HUES48 (cell line): ENCODE measurements around the gene TSPAN32.

ENCODE experiments used
- H3K27ac ChIP-seq: one replicate; pipeline ENCODE4 v1.7.0; 2013; ENCODE audit warnings: low read depth, low read length, inconsistent platforms
- H3K27me3 ChIP-seq: 2 replicates; pipeline ENCODE4 v1.6.1; 2013; ENCODE audit warnings: mild to moderate bottlenecking, low read length; ENCODE audit not compliant: control insufficient read depth, insufficient read depth
- H3K36me3 ChIP-seq: 2 replicates; pipeline ENCODE4 v1.6.1; 2013; ENCODE audit warnings: low read length; ENCODE audit not compliant: control insufficient read depth, insufficient read depth
- H3K4me1 ChIP-seq: 2 replicates; pipeline ENCODE4 v1.6.1; 2013; ENCODE audit warnings: mild to moderate bottlenecking, low read length; ENCODE audit not compliant: control insufficient read depth, insufficient read depth
- H3K4me3 ChIP-seq: 2 replicates; pipeline ENCODE4 v1.5.1; 2013; ENCODE audit warnings: mild to moderate bottlenecking, low read depth, low read length
- H3K9ac ChIP-seq: 2 replicates; pipeline ENCODE4 v1.6.1; 2013; ENCODE audit warnings: mild to moderate bottlenecking, low read depth, low read length, moderate library complexity
- H3K9me3 ChIP-seq: 2 replicates; pipeline ENCODE4 v1.6.1; 2013; ENCODE audit warnings: low read length; ENCODE audit not compliant: control insufficient read depth, insufficient read depth

The TSPAN32 gene

GRCh38 chr11:2365571-2366210, 63.9 kb downstream of the TSPAN32 start:
- H3K27ac ChIP-seq: no peak overlapping the region
- H3K9ac ChIP-seq: no peak overlapping the region
- no peak overlapping the region for H3K4me3 ChIP-seq
- no peaks in the 10 kb centered on the region for H3K36me3 ChIP-seq
- no peaks in the 10 kb centered on the region for H3K27me3 ChIP-seq
- no peaks in the 10 kb centered on the region for H3K4me1 ChIP-seq
- no peaks in the 10 kb centered on the region for H3K9me3 ChIP-seq

- Histone ChIP-seq H3K27ac (no peak overlapping the region), H3K27me3 (no peaks in the 10 kb centered on the region), H3K4me1 (no peaks in the 10 kb centered on the region), H3K9ac (no peak overlapping the region), H3K36me3 (no peaks in the 10 kb centered on the region), H3K4me3 (no peak overlapping the region), H3K9me3 (no peaks in the 10 kb centered on the region)
Observed at GRCh38 chr11:2366276-2366675, 64.5 kb downstream of the TSPAN32 start.

DNA sequence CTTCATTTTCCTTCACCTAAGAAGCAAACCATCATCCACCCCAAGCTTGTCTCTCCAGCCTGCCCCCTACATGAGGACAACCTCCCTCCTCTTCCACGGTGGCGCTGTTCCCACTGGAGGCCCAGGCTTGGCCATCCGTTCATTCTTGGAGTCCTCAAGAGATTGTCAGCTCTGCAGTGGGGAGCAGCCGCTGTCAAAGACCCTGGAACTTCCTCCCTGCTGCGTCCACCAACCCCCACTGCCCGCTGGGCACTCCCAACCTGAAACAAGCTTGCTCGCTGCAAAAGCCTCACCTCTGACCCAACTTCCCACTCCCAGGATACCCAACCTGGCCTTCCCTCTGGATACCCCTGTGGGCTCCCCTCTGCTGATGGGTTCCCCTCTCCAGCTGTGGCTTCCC, 64.9 kb downstream of the TSPAN32 start:
- Histone ChIP-seq H3K4me3 (no peak overlapping the region), H3K27ac (no peak overlapping the region), H3K9ac (no peak overlapping the region), H3K36me3 (no peaks in the 10 kb centered on the region), H3K27me3 (no peaks in the 10 kb centered on the region), H3K9me3 (no peaks in the 10 kb centered on the region), H3K4me1 (no peaks in the 10 kb centered on the region)

DNA sequence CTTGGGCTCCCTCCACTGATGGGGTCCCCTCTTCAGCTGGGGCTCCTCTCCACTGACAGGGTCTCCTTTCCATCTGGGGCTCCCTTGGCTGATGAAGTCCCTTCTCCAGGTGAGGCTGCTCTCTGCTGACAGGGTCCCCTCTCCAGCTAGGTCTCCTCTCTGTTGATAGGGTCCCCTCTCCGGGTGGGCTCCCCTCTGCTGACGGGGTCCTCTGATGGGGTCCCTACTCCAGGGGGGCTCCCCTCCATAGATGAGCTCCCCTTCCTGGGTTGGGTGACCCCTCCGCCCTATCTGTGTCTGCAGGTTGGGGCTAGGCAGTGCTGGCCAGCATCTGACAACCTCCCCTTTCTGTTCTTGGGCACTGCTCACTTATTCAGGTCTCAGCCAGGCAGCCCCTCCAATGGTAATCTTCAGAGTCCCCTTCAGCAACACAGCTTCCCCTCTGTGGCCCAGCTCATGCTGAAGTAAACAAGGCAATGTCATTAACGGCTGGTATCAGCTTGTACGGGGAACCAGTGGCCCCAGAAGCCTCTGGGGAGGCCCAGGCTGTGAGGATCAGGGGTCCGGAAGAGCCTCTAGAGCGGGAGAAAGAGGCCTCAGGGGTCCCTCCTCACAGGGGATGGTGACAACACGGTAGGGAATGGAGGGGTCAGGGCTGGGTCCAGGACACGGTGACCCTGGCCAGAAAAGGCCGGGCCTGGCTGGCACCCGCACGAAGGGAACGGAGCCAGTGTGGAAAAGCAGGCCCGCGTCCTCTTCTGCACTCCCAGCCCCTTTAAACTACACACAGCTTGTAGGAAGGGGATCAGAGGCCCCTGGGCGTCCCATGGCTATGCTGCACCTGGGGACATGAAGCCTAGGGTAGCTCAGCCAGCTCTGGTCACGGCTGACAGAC, 65.7 kb downstream of the TSPAN32 start:
- H3K9ac ChIP-seq: no peak overlapping the region
- H3K4me1 ChIP-seq: no peaks in the 10 kb centered on the region
- no peak overlapping the region for H3K27ac ChIP-seq
- H3K36me3 ChIP-seq: no peaks in the 10 kb centered on the region
- H3K27me3 ChIP-seq: no peaks in the 10 kb centered on the region
- H3K9me3 ChIP-seq: no peaks in the 10 kb centered on the region
- H3K4me3 ChIP-seq: no peak overlapping the region
